D341Med (cell line): ENCODE results near the gene PHKB.

Experiments used
- DNase-seq: peaks from one replicate; pipeline ENCODE4 v3.0.0; 2012; ENCODE audit warnings: low spot score

PHKB gene

DNA sequence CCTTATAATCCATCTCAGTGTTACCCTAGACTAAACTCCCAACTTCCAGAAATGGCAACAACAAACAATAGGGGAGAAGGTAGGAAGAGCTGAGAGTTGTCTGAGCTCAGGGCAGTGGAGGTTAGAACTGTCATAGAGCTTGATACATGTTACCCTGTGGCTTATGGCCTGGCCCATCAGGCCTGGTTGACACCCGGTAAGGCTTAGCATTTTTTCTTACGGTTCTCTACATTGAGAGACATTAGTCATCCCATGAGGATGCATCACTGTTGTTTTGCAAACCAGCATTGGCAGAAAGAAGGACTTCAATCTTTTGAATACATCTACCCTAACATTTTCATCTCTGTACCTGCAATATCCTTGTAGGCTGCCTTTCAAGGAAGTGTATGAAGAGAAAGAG is 226.6 kb downstream of the PHKB start:
- DNase-seq = no peak

DNA sequence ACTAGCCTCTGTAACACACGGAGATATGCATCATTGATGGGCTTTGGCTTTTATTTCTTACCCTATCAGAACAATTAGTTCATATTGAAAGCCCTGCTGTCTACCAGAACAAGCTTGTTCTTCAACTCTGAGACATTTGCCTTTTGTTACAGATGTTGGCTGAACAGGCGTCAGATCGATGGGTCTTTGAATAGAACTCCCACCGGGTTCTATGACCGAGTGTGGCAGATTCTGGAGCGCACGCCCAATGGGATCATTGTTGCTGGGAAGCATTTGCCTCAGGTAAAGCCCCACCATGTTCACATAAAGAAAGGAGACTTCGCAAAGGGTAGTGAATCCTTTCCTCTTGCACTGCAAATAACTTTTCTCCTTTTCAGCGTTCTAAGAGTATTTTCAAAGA is 232.1 kb downstream of the PHKB start:
- DNase-seq = no peak

DNA sequence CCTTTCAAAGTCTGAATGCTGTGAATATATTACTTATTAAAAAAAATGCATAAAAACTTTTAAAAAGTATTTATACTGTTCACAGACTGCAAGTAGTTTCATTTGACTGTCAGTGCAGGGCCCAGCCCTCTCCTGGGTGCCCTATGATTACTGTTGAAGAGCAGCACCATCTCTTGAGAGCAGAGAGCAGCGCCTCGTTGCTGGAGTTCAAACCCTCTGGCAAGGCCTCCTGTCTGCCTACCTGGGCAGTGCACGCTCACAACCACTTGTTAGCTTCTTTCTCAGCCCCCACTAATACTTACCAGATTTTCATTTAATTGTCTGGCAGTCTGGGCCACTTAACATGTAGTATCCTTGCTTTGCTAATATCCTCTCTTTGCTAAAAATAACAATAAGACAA is 233.4 kb downstream of the PHKB start:
- DNase-seq = no peak

DNA sequence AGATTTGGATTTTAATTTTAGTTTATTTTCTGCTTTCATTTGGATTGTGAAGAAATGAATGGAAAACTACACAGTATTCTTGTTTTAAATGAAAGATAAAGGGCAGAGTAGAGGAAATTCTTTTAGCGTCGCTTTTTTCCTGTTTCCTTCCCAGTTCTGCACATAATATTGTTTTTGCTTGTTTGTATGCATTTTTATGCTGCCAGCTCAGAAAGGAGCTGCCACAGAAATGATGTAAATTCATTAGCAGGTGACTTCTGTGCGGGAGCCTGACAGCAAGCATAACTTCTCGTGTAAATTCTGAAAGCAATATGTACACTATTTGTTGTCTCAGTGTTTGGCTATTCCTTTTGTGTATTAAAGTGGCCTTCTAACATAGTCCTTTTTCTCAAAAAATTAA is 234.6 kb downstream of the PHKB start:
- no peak for DNase-seq

DNA sequence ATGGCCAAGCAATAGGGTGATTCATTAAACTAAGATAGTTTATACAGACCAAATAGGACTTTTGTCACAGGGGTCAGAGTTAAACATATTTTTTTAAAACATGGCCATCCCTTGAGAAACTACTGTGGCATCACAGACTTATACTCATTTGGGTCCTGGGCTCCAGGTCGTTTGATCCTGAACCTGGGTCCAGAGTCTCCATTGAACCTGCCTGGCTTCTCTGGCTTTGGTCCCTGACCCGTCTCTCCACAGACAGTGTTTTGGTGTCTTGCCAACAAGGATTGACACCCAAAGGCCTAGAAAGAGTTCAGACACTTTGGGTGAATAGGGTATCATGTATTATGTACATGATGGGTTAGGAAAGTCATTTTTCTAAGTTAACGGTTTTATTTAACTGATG is 236.7 kb downstream of the PHKB start:
- DNase-seq = no peak

DNA sequence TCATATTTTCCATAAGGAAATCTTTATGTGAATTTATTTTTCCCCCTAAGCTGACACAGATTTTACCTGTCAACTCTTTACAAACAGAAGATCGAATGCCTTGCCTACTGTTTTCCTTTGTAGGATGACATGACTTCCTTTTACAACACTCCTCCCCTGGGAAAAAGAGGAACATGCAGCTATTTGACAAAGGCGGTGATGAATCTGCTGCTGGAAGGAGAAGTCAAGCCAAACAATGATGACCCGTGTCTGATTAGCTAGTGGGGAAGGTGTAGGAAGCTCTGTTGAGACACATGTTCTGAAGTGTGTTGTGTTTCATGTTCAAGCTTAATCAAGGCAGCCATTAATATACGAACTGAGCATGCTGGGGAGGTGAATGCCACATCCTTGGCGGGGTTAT is 238.0 kb downstream of the PHKB start:
- no peak for DNase-seq

DNA sequence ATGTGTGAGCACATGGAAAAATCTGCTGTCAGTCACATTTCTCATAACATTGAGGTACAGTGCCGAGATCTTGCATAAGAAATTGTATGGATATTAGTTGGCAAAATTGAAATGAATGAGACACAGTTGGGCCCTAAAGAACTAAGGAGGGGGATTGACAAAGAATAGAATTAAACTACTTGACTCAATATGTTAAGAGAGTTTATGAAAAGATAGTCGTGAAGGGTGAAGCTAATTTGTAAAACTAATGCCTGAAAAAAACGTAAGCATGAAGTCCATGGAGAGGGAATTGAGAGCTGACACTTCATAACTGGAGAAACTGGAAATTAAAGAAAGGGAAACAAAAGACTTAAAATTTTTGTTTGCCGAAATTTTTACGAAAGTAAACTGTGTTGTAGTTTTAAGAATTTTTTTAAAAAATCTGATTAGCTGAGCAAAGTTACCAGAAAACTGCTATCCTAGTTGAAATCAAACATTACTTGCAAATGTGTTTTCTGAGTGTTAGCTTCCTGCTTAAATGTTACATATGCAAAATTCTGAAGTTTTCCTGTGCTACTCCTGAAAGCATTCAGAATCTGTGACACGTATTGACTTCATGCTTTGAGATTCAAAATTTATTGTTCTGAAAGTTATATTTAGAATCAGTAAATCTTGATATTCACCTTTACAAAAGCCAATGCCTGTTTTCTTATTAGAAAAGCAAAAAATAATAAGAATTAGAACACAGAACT is 239.9 kb downstream of the PHKB start:
- no peak for DNase-seq

DNA sequence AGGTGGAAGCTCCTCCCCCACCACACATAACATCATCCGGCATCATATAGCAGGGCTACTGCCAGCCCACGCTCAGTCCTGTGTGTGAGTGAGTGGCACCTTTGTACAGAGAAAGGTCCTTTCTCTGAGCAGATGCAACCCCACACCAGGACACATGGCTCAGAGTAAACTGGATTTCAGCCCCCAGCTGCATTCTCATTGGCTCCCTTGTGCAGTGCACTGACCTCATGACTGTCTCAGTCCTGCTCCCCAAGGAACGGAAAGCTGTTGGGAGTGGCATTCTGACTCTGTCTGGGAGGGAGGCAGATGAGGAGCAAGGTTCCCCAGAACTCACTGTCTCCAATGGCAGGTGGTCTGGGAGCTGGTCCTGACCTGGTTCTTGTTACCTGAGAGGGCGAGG is 244.1 kb downstream of the PHKB start:
- DNase-seq = no peak

DNA sequence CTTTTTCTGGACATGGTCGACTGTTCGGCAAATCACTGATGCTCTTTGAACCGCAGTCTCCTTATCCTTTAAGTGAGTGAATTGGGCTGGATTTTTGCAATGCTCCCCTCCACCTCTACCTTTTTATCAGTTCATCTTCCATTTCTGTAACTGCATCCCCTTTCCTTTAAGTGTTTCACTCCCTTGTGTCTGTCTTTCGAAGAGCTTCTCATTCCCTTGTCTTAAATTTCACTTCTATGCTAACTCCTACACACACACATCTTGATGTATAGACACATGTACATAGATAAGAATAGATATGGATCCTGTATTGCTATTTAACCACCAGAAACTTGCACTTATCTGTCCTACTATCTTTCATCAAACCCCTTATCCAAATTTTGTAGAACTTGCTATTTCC is 250.7 kb downstream of the PHKB start:
- DNase-seq = no peak

DNA sequence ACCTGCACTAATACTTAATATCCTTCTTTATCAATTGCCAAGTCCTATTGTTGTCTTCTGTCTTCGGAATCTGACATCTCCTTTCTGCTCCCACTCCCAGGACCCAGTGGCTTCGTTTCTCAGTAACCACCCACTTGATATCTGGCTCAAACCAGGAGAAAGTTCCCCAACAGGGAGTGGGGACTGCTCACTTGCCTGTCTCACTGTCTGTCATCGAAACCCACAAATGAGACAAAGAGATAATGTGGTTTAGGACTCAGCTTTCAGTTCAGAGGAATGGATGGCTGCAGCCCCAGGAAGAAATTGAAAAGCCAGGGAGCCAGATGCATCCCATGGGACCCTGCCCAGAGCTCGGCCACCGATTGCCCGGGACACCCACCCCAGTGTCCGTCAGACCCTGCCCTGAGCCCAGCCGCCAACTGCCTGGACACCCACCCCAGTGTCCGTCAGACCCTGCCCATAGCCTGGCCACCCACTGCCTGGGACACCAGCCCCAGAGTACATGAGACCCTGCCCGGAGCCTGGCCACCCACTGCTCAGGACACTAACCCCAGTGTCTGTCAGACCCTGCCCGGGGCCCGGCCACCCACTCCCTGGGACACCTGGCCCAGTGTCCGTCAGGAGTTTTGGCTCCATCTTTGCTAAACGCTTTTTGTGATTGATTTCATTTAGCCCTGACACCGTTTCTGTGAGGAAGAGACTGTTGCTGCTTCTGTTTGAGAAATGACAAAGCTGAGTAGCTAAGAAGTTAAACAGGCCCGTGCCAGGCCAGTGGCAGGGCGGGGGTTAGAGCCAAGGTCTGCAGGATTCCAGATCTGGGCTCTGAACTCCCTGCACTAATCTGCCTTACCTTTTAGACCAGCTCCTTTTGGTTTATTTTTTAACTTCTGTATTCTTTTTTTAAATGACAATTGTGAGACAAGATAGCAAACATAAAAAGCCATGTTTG is 251.4 kb downstream of the PHKB start:
- DNase-seq = no peak

DNA sequence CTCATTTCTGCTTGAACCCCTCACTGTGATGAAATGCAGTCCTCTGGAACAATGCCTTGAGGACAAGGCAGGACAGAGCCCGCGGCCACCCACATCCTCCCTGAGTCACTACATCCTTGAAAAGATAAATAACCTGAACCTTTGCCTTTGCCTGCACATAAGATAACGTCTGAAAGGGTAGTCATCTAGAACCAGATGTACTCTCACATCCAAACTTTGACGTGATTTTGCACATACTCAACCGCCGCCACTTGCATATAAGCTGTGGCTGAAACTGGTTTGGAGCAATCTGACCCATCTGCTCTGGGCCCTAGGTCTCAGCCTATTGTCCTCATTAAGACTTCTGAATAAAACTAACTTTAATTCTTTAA is 252.1 kb downstream of the PHKB start:
- DNase-seq = no peak

DNA sequence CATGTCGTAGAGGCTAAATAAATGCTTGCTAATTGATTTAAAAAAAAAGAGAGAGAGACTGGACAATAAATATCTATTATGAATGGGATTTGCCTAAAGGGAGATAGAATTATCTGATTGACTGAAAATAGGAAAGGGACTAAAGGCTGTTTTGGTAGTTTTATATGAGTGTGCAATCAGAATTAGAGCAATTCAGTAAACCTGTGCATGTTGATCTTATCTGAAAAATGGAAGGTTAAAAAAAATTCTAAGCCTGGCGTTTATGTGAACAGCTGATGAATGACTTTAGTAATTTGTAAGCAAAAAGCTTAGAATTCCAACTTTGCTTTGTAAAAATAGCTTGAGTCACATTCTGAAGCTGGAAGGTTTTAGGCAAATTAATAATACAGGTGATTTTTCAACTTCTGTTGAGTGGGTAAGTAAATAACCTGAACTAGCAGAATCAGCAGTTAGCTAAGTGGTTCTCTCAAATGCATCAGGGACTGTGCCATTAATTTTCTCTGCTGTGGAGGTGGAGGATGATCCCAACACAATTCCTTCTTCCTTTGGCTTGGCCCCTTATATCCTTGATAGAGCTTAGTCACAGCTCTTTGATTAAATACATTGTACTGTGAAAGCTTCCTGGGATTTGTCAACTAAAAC is 254.4 kb downstream of the PHKB start:
- DNase-seq = no peak

DNA sequence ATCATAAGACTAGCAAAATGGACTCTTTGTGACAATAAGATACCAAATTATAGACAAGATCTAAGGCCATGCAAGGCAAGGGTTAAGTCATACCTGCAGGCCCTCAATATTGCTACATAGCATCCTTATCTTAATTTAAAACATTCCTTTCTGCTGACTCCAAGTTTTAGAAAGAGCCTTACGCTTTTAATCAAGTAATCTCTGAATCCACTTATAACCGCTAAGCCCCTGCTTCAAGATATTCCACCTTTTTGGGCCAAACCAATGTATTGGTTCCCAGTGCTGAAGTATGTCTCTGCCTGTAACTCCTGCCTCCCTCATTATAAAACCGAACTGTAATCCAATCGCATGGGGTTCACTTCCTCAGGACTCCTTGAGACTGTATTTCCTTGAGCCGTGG is 255.4 kb downstream of the PHKB start:
- DNase-seq = no peak

DNA sequence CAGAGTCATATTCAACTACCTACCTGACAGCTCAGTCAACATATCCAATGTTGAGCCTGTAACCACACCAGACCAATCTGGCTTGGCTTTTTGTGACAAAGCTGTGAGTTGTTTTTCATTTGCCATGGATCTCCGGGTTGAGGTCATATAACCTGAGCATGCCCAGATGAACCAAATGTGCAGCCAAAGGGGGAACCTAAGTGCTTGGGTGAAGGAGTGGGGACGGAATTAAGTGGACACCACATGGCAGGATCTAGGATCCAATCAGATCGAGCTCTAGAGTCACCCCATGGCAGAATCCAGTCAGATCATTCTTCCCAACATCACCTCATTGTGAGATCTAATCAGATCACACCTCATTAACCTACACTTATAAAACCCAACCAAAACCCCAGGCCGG is 258.6 kb downstream of the PHKB start:
- DNase-seq = no peak

DNA sequence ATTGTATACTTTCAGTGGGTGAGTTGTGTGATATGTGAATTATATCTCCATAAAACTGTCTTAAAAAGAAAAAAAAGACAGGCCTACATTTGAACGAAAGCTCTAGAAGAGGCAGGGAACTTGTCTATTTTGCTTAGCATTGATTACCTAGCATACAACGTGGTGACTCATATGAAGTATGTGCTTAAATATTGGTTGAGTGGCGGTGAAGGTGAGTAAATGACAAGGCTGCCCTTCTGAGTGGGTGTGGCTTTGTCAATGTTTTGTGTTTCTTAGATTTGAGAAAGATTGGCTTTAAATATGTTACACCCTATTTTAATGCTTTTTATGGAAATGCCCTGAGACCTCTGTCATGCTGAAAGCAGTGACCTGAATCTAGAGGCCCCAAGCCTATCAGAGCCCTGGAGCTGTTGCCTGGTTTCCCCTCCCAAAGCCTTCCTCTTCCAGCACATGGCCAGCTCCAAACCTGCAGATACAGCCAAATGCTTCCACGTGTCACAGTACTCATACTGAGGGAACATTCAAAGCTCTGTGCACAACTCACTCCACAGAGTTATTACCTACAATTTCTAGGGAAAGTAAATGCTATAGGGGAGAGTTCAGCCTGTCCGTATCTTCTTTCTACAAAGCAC is 260.0 kb downstream of the PHKB start:
- no peak for DNase-seq

DNA sequence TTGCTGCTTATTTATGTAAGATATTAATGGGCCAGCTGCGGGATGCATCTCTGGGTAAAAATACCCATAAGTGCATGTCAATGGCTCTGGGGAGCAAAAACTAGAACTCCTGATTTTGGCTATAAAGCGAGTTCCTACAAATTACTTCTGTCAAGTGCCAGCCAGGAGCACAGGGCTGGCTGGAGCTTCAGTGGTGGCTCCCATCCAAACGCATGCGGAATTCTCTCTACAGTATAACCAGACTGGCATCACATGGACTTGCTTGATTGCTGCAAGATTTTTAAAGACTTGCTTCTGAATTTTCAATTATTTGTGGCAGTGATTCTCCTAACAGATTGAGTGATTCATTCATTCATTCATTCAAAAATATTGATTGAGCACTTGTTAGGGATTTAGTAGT is 260.9 kb downstream of the PHKB start:
- DNase-seq = no peak

DNA sequence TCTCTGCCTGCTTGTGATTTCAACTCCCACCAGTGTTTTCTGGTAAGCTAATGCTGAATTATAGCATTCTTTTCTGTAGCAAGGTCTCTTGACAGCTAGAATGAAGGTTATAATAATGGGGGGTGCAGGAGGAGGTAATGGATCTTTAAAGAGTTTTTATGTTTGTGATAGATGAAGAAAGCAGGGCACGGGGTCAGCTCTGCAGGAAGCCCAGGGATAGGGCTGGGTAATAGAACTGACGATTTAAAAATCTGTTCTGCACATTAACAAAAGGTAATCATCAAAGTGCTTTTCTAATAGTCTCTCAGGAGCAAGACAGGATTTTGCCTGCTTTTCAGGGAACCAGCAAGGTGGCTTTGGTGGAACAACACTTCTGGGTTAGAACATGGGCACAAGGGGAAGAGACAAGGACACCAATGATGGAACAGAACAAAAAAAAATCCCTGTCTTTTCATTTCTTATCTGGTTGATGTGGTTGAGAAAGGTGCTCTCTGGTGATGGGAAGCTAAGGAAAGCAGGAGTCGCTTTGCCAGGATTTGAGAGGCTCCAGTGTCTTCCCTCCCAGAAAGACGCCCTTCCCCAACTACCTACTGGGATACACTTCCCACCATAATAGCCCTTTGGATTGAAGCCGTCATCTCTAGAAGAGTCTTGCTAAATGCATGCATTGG is 263.1 kb downstream of the PHKB start:
- no peak for DNase-seq

DNA sequence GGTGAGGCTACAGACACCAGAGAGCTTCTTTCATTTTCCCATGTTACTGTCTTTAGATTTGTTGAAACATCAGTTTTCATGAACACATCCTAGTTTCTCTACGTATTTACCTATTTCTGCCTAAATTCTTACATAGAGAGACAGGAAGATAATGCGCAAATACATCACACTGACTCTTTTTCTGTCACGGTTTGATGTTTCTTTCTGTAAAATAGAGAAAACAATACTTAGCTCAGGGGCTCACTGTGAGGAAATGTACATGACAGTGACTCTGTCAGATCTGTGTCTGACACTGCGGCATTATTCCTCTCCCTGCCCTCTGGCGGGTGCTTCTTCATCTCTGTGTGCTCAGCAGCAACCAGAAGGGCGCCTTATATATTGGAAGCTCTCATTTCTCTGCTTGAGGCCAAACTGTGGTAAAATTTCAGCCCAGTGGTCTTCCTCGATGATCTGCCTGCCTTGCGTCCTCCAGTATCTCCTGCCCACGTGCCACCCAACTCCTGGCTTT is 264.1 kb downstream of the PHKB start:
- no peak for DNase-seq

DNA sequence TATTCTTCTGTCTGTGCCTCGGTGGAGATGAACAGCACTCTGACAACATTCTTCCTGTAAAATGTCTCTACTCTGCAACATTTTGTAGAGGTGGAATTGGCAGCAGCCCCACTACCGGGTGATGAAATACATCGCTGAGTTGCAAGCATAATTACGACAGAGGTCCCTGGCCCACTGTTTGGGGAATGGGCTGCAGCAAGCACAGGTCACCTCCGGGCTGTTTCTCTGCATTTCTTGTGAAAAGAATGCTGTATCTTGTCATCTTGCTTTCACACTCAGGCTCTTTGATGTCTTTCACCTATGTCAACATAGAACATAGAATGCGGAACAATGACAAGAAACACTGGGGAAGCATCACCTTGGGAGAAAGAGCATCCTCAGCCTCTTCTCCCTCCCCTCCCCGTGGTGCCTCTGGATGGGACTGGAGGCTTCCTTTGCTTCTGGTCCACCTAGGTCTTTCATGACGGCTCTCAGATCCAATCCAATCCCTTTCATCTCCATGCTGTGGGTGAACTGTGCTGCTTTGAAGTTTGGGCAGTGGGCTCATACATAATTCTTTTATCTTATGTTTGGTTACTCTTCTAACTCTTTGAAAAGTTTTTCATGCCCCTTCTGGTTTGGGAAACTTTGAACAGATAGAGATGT is 265.0 kb downstream of the PHKB start:
- no peak for DNase-seq

DNA sequence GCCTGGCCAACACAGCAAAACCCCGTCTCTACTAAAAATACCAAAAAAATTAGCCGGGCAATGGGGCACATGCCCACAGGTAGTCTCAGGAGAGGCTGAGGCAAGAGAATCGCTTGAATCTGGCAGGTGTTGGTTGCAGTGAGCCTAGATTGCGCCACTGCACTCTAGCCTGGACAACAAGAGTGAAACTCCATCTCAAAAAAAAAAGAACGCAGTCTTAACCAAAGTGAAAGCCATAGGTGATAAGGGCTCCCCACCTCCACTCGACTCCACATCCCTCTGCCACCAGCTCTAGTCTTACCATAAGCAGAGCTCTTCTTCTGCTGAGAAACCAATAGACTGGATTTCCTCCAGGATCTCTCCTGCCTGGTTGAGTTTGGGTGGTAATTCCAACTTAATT is 266.0 kb downstream of the PHKB start:
- DNase-seq = no peak

DNA sequence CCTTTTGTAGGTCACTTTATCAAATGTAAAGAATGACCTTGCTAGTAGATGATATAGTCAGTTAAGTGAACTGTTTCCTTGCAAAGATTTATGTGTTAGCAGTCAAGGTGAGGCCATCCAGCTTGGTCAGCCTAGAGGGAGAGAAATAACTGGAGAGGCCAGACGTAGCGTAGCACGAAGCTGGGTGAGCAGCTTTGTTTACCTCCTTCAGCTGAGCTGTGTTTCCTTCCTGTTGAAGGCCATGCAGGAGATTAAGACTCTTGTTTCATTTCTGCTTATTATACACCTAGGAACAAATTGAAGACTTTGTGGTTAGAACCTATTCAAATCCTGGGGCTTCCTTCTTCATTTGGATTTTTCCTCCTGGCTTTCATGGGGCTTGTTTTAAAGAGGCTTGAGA is 267.1 kb downstream of the PHKB start:
- DNase-seq = no peak
